Endometrial microvascular endothelial cells (primary cell): ENCODE measurements around the gene RNF167. TPM values are rescaled to one million over a fixed set of nuclear protein-coding genes. Genes with fewer than 3 reads are reported as not detected.

Source experiments
- in situ Hi-C: cut with HindIII; loops from 2 replicates; pipeline ENCODE4 v1.10.0; 2017; ENCODE audit warnings: low sequenced_read_pairs, low pct_unique_long_range_greater_than_20kb; ENCODE audit errors: inconsistent ontology term
- total RNA-seq: library from RNA; depleted of rRNA; stranded (reverse); fragments of >200 nt; gene quantifications from one replicate; pipeline ENCODE4 v1.2.3, GENCODE V29; 2015; ENCODE audit errors: inconsistent ontology term

The RNF167 gene
- total RNA-seq, 1 donor from 2014 or later, result 48.5 TPM

GRCh38 chr17:4934173-4934979 is 5.7 kb upstream of the RNF167 start:
- in situ Hi-C loops, result no loop called here

DNA sequence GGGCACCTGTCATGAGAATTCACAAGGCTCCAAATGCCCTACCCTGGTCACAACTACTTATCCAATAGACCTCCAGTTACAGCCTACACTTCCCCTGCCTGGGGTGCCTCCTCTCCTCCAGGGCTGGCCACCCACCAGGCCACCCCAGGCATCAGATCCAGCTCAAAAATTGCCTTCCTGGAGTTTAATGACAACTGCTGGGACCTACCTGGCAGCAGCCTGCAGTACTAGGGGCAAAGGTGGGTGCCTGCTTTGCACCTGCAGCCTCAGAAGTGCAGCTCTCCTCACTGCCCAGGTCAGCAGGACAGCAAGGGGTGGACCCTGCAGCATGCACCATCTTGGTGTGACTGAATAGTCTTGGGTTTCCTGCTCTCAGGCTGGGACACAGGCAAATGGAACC is 4.4 kb upstream of the RNF167 start:
- in situ Hi-C loops, result no loop called here

DNA sequence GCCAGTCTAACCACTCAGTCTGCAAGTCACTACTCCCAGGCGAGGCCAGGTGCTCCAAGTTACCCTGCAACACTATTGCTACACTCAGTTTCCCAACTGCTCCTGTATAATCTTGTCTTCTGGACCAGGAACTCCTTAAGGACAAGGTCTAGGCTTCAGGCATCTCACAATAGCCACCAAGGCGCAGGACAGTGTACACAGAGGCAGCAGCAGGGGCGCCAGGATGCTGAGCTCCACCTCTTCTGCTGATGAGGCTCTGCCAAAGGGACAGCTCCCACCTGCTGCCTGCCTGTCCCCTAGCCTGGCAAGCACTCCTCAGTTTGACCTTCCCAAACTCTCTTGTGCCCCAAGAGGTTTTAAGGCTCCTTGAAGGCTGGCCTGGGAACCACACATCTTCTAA is 3.6 kb upstream of the RNF167 start:
- in situ Hi-C loops, result no loop called here

DNA sequence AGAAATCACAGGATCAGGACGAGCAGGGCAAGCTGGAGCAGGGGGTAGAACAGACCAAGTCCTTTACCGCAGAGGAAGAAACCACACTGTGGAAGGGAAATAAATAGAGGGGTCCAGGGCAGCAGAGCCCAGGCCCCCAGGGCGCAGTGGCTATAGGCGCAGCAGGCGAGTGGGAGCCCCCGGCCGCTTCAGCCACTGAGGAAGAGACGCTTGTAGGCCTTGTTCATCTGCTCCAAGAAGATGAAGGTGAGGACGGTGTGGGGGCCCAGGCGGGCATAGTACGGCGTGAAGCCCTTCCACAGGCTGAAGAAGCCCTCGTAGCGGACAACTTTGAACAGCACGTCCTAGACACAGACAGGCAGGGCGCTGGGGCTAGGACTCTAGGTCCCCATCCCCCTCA is 2.5 kb upstream of the RNF167 start:
- in situ Hi-C loops, result no loop called here

DNA sequence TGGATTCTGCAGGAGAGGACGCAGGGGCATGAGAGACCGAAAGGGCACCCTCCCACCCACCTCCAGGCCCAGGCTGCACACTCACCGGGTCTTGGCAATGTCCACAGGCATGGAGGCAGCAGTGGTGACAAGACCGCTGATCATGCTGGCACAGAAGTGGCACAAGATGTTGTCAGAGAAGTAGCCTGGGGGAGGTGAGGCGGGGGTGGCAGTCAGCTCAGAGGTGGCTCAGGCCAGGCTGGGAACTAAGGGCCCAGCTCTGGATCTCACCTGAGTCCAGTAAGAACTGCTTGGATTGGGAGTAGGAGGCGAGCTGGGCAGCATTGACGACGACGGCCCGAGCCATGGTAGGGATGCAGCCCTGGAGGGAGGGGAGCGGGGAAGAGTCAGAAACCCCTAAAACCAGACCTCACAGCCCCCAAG is 2.0 kb upstream of the RNF167 start:
- in situ Hi-C loops, result no loop called here

GRCh38 chr17:4938688-4939545 is 1.2 kb upstream of the RNF167 start:
- in situ Hi-C loops, result no loop called here

DNA sequence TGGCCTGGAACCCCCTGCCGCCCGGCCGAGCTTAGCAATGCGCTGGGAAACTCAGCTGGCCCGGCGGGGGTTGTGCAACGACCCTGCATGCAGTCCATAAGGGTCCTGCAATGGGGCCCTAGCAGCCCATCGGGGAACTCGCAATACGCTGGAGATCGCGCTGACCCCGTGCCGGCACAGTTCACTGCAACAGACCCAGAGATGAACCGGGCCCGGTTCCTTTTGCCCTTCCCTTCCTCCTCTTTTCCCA is 597 bp upstream of the RNF167 start:
- in situ Hi-C loops, result no loop called here

- in situ Hi-C loops, result no loop called here
These were observed 669 bp downstream of the RNF167 start for GRCh38 chr17:4940555-4941318.

DNA sequence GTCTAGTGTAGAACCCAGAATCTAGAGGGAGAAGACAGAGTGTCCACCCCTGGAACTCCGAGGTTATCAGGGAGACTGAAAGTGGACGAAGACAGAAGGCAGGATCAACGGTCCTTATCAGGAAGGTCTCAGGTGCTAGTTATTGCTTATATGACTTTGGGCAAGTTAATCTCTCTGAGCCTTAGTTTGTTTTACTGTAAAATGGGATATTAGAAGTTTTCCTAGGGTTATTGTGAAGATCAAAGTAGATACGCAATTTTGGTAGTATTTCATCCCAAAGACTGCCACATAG is 1.2 kb downstream of the RNF167 start:
- in situ Hi-C loops, result no loop called here

DNA sequence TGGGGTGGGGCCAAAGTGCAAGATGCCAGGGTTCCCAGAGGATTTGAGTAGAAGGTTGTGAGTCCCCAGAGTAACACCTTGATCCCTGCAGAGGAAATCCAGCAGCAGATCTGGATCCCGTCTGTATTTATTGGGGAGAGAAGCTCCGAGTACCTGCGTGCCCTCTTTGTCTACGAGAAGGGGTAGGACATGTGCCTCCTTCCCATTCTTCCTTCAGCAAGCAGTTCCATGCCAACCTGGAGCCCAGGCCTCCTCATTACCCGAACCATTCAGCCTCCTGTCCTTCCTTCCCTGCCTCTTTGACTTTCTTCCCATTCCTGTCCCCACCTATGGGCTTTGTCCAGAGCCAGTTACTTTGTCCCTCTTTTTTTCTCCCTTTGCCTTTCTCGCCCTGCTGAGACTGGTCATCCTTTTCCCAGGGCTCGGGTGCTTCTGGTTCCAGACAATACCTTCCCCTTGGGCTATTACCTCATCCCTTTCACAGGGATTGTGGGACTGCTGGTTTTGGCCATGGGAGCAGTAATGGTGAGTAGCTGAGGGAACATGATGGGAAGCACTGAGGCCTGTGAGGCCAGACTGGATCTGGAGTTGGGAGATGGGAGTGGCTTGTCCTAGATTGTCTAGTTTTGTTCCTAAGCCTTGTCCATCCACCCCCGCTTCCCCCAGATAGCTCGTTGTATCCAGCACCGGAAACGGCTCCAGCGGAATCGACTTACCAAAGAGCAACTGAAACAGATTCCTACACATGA is 2.9 kb downstream of the RNF167 start:
- in situ Hi-C loops, result no loop called here

GRCh38 chr17:4944163-4944553 is 4.1 kb downstream of the RNF167 start:
- in situ Hi-C loops, result no loop called here

DNA sequence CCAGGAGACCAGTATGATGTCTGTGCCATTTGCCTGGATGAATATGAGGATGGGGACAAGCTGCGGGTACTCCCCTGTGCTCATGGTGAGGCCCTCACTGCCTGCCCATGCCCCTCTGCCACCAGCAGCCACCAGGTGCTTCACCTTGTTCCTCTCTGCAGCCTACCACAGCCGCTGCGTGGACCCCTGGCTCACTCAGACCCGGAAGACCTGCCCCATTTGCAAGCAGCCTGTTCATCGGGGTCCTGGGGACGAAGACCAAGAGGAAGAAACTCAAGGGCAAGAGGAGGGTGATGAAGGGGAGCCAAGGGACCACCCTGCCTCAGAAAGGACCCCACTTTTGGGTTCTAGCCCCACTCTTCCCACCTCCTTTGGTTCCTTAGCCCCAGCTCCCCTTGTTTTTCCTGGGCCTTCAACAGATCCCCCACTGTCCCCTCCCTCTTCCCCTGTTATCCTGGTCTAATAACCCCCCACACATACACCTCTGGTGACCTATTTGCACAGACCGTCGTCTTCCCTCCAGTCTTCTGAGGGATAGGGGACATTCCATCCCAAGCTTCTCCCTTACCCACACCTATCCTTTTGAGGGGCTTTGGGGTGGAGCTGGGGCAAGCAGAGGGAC is 4.6 kb downstream of the RNF167 start:
- in situ Hi-C loops, result no loop called here

DNA sequence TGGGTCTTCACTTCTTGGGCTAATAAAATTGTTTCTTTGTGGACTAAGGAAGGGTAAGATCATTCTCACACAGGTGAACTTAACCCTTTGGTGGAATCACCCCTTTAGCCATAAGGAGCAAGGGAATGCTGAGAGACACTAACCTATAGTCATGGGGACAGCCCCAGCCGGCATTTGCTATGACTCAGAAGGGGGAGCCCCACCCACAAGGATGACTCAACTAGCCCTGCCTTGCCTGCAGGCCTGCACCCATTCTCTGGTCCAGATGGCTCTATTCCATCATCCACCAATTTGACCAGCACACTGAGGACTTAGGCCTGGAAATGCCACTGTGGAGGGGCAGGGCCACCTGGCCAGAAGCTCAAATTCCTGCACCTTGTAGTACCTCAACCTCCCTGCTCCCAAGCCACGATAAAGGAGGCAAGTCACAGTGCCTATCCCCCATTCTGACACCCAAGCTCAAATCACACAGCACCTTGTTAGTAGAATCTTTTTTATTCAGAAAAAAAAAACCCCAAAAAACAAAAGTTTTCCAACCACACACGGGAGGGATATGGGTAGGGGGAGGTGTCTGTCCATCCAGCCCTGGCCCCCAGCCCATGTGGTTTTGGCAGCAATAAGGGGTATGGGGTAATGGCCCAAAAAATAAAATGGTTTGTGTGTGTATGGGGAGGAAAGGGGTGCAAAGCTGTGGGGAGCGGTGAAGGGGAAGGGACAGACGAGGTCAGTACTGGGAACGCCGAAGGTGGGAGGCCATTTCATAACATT is 5.3 kb downstream of the RNF167 start:
- in situ Hi-C loops, result no loop called here

DNA sequence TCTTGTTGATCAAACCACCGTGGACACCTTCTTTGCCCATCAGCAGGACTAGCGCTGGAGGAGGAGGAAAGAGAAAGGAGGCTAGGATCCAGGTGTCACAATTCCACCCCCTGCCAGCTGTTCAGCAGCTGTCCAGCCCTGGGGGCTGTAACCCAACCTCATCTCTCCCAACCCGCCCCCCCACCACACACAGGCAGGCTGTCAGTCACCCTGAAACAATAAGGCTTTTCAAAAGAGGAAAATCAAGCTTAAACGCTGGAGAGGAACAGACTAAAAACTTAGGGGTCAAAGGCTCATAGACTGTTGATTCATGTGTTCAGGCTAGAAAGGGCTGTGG is 5.8 kb downstream of the RNF167 start:
- in situ Hi-C loops, result no loop called here

DNA sequence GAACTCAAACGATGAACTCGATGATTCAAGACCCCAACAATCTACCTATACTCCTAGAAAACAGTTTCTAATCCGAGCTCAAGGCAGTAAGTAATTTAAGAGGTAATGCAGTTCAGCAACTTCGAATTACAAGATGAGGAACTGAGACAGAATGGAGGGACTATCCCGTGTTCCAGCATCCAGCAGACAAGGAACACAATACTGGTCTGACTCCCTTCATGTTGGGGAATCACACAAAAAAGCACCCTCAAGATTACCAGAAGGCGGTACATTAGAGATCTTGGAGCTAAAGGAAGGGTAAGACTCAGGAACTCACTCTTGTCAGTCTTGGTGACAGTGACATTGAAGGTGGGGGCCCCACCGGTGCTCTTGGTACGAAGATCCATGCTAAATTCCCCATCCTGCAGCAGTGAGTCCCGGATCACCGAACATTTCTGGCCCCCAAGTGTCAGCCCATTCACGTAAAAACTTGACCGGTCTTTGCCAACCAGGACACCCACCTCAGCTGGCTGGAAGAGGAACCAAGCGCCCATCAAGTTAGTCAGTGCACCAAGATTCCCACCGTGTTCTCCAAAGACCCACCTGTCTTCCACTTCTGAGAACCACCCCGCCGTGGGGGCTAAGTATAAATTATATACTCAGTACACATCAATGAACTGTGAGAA is 6.4 kb downstream of the RNF167 start:
- in situ Hi-C loops, result no loop called here

DNA sequence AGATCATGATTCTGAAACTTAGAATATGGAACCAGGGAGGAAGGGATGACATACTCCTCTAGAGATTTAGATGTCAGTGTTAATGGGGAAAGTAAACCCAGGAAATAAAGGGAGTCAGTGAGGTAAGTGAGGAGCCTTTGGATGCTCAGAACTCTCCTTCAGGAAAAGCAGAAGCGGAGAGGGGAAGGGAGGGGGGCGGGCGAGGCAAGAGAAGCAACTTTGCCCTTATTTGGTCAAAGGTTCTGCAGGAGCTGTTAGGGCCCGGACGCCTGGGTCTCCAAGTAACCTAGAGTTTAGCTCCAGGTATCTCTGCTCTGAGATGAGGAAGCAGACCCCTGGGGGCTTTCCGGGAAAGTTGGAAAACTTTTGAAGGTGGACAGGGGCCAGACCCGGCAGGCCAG is 6.9 kb downstream of the RNF167 start:
- in situ Hi-C loops, result no loop called here

- in situ Hi-C loops, result no loop called here
These were observed 7.5 kb downstream of the RNF167 start for GRCh38 chr17:4947411-4948165.
